Activated CD8-positive, alpha-beta T cell treated with anti-CD3 and anti-CD28 coated beads for 36 hours (primary cell): ENCODE measurements around the gene COL1A2. TPM values are rescaled to one million over a fixed set of nuclear protein-coding genes. Genes with fewer than 3 reads are reported as not detected.

Source experiments
- ATAC-seq: fragments of 200-7000 bp; cut with Tn5 transposase; one replicate; pipeline ENCODE4 v1.10.0; 2021; ENCODE audit warnings: mild to moderate bottlenecking, moderate library complexity
- CTCF ChIA-PET: fragments of 350-600 bp; sonication (Branson Sonifier 250); formaldehyde crosslinking; loops from one replicate; lab custom pipeline; 2021; ENCODE audit warnings: antibody characterized with exemption; lab: Charles Lee
- POLR2A ChIA-PET: fragments of 350-600 bp; sonication (Branson Sonifier 250); formaldehyde crosslinking; loops from one replicate; lab custom pipeline; 2021; ENCODE audit warnings: antibody characterized with exemption; lab: Charles Lee
- DNase-seq: peaks from one replicate; pipeline ENCODE4 v3.0.0-alpha.2; 2020
- H3K27ac Mint-ChIP-seq: one replicate; pipeline ENCODE4 v1.8.0; 2021; ENCODE audit warnings: mild to moderate bottlenecking, mixed read lengths
- H3K27me3 Mint-ChIP-seq: one replicate; pipeline ENCODE4 v1.8.0; 2021; ENCODE audit warnings: mixed read lengths
- H3K36me3 Mint-ChIP-seq: one replicate; pipeline ENCODE4 v1.8.0; 2021; ENCODE audit warnings: low read depth, mixed read lengths
- H3K4me1 Mint-ChIP-seq: one replicate; pipeline ENCODE4 v1.8.0; 2021; ENCODE audit warnings: low read depth, mixed read lengths
- H3K4me3 Mint-ChIP-seq: one replicate; pipeline ENCODE4 v1.8.0; 2021; ENCODE audit warnings: mild to moderate bottlenecking, moderate library complexity, mixed read lengths
- H3K9me3 Mint-ChIP-seq: one replicate; pipeline ENCODE4 v1.8.0; 2021; ENCODE audit warnings: mixed read lengths
- intact Hi-C: fragments of 100-400 bp; cut with micrococcal nuclease; formaldehyde crosslinking; loops from one replicate; pipeline ENCODE4 v1.10.0; 2022
- total RNA-seq, 2 experiments: library from RNA; stranded (reverse); gene quantifications; one replicate each; pipeline ENCODE4 v1.2.3, GENCODE V29; 2021
- TF ChIP-seq, protein P1 (sequence below): fragments of 200-600 bp; IDR thresholded peaks from one replicate; pipeline ENCODE4 v1.8.0; 2022; ENCODE audit warnings: antibody characterized with exemption, mild to moderate bottlenecking

COL1A2 gene
- total RNA-seq = under 1 TPM; 0.47 to 0.56 TPM

DNA sequence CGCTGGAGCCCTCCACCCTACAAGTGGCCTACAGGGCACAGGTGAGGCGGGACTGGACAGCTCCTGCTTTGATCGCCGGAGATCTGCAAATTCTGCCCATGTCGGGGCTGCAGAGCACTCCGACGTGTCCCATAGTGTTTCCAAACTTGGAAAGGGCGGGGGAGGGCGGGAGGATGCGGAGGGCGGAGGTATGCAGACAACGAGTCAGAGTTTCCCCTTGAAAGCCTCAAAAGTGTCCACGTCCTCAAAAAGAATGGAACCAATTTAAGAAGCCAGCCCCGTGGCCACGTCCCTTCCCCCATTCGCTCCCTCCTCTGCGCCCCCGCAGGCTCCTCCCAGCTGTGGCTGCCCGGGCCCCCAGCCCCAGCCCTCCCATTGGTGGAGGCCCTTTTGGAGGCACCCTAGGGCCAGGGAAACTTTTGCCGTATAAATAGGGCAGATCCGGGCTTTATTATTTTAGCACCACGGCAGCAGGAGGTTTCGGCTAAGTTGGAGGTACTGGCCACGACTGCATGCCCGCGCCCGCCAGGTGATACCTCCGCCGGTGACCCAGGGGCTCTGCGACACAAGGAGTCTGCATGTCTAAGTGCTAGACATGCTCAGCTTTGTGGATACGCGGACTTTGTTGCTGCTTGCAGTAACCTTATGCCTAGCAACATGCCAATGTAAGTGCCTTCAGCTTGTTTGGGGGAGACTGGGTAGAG is at the start of gene COL1A2:
TSS of gene COL1A2 (plus strand) at position 459 of the 704 bp plus-strand sequence. CDS start at position 596, 137 bp downstream.
- Mint-ChIP-seq H3K4me1 (peaks cover 26% of the 10 kb centered on the region), H3K27me3 (peaks cover 16% of the 10 kb centered on the region), H3K27ac (no peak within 1 kb of the TSS), H3K9me3 (no peaks in the 10 kb centered on the region), H3K36me3 (no peaks in the 10 kb centered on the region), H3K4me3 (peak within 1 kb of the TSS; percentile 48)
- CTCF ChIA-PET = interaction anchor here (0.7 to 1.6 kb wide), 23 partner anchors 8 to 853 kb away, joined by 3 to 10 read pairs (median 3); no protein-coding TSS in a partner anchor
- POLR2A ChIA-PET = no interaction called here
- intact Hi-C loops = loop anchor here (10.0 kb wide), 4 partner anchors 310 to 1150 kb away; partner anchors contain the start of gene TFPI2
- DNase-seq (peak; percentile 42), ATAC-seq (peak; percentile 37)
- TF ChIP-seq, protein P1, sequence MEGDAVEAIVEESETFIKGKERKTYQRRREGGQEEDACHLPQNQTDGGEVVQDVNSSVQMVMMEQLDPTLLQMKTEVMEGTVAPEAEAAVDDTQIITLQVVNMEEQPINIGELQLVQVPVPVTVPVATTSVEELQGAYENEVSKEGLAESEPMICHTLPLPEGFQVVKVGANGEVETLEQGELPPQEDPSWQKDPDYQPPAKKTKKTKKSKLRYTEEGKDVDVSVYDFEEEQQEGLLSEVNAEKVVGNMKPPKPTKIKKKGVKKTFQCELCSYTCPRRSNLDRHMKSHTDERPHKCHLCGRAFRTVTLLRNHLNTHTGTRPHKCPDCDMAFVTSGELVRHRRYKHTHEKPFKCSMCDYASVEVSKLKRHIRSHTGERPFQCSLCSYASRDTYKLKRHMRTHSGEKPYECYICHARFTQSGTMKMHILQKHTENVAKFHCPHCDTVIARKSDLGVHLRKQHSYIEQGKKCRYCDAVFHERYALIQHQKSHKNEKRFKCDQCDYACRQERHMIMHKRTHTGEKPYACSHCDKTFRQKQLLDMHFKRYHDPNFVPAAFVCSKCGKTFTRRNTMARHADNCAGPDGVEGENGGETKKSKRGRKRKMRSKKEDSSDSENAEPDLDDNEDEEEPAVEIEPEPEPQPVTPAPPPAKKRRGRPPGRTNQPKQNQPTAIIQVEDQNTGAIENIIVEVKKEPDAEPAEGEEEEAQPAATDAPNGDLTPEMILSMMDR = no peak

DNA sequence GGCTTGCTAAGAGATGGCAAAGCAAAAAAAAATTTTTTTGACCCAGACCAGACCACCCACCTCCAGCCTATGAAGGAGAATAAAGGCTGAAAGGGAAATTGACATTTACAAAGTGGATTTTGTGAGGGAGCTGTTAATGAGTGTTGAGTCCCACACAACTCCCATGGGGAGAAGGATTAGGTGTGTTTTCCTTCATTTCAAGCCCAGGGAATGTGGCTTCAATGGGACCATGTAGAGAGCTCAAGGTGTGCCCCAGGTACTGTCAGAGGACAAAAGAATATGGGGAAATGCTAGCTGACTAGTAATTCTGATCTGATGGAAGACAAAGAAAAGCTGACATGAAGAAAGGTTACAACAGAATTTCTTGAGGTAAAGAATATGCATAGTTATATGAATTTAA is 48.8 kb upstream of the COL1A2 start:
- intact Hi-C loops = no loop called here
- ChIA-PET CTCF (no interaction called here), POLR2A (no interaction called here)
- Mint-ChIP-seq H3K36me3 (no peaks in the 10 kb centered on the region), H3K9me3 (no peaks in the 10 kb centered on the region), H3K27ac (no peak overlapping the region), H3K4me3 (no peak overlapping the region), H3K4me1 (no peaks in the 10 kb centered on the region), H3K27me3 (peaks cover 1% of the 10 kb centered on the region)
- ATAC-seq (no peak), DNase-seq (no peak)
- TF ChIP-seq, protein P1 = no peak

DNA sequence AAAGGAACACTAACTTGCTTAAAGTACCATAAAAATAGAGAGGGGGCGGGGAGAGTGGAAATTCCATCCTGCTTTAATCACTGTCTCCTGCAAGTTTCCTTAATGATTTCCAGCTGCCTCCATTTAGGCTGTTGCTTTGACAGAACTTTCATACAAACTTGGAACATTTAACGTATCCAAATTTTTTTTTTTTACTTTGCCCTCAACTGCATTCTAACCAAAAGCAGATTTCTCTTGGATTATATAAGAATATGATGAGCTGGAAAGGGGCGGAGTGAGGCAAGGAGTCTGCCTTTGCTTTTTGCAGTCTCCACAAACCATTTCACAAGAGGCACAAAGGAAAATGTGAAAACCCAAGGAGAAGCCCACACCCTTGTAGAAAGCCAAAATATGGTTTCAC is 46.6 kb upstream of the COL1A2 start:
- no peaks in the 10 kb centered on the region for H3K9me3 Mint-ChIP-seq
- ChIA-PET POLR2A (no interaction called here), CTCF (no interaction called here)
- intact Hi-C loops = no loop called here
- TF ChIP-seq, protein P1 = no peak
- H3K27ac Mint-ChIP-seq = no peak overlapping the region
- no peaks in the 10 kb centered on the region for H3K27me3 Mint-ChIP-seq
- DNase-seq (no peak), ATAC-seq (no peak)
- no peaks in the 10 kb centered on the region for H3K4me1 Mint-ChIP-seq
- no peaks in the 10 kb centered on the region for H3K36me3 Mint-ChIP-seq
- H3K4me3 Mint-ChIP-seq = no peak overlapping the region

DNA sequence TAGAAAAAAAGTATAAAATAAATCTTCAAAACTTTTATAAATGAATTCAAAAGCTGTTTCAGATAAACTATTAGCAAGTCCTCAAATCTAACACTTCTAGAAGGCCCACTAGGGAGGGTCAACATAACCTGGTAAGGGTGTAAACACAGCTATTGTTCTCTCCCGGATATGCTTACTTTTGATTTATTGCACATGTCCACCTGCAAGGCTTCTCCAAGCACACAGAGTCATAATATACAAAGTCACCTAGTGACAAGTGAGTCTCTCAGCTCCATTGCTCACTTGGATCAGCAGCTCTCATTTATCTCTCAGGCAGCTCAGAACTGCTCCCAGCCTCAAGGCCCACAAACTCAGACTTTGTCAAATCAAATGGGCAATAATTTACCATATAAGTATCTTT is 44.0 kb upstream of the COL1A2 start:
- DNase-seq = no peak
- intact Hi-C loops = no loop called here
- H3K27me3 Mint-ChIP-seq = peaks cover 5% of the 10 kb centered on the region
- POLR2A ChIA-PET = no interaction called here
- H3K4me1 Mint-ChIP-seq = no peaks in the 10 kb centered on the region
- H3K4me3 Mint-ChIP-seq = no peak overlapping the region
- no peak overlapping the region for H3K27ac Mint-ChIP-seq
- H3K36me3 Mint-ChIP-seq = no peaks in the 10 kb centered on the region
- CTCF ChIA-PET = interaction anchor here (1.2 kb wide), 1 partner anchor 45 kb away, joined by 3 read pairs; no protein-coding TSS in a partner anchor
- no peaks in the 10 kb centered on the region for H3K9me3 Mint-ChIP-seq
- ATAC-seq = no peak
- TF ChIP-seq, protein P1 = no peak

DNA sequence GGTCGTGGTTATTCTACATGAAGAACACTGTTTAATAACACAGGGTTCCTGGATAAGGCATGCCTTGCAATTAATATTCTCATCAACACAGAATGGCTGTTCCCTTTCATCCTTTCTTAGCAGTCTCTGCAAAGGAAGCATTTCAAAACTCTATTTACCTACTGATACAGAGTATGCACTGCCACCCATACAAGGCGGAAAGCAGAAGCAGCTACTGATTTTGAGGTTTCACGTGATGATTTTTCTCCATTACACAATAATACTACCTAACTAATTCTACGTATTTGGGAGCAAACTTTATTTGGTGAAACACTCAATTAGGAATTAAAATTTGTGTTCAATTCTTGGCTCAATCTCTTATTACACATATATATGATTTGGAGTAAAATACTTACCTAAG is 43.0 kb upstream of the COL1A2 start:
- no peaks in the 10 kb centered on the region for H3K4me1 Mint-ChIP-seq
- ChIA-PET CTCF (no interaction called here), POLR2A (no interaction called here)
- no peak for ATAC-seq
- no peak overlapping the region for H3K4me3 Mint-ChIP-seq
- TF ChIP-seq, protein P1 = no peak
- no peak overlapping the region for H3K27ac Mint-ChIP-seq
- H3K36me3 Mint-ChIP-seq = no peaks in the 10 kb centered on the region
- DNase-seq = no peak
- intact Hi-C loops = no loop called here
- no peaks in the 10 kb centered on the region for H3K9me3 Mint-ChIP-seq
- H3K27me3 Mint-ChIP-seq = peaks cover 5% of the 10 kb centered on the region
